ENCODE data around the gene HOXD8. TPM values are rescaled to one million over a fixed set of nuclear protein-coding genes. Genes with fewer than 3 reads are reported as not detected.
A peak's percentile ranks its signal among the peaks of the same experiment; 100 is the strongest.

The HOXD8 gene
- total RNA-seq, 1 donor: 3.3 TPM

DNA sequence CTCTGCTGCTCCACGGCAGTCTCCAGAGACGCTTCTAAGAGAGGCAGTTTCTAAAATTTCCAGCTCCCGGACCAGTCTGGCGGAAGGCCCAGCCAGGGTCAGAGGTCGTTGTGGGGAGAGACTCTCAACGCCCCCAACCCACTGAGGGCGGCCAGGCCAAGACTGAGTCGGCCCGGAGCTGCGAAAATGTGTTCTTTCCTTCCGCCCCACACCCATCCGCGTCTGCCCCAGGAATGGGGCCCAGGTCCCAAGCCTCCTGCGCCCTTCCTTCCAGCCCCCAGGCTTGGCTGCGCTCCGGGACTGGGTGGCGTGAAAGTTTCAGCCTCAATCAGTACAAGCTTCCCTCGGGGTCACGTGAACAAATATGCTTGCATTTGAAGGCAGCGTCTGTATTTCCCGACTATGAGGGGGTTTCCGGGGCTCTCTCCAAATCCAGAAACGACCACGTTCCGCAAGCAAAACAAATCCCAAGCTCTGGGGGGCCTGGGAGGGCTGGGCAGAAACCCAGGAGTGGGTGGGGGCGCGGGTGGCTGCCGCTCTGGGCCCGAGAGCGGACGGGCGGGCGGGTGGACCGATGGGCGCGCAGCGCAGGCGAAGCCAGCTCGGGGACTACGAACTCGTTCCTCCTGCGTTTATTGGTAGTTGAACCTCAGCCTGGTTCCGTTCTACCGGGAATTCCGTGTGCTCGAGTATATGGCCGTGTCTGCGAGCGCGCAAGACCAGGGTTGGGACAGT lies 30.9 kb downstream of the HOXD8 start:
- Histone ChIP-seq H3K27ac (ENCODE audit: low read depth, low read length) (no peak overlapping the region), H4K20me1 (ENCODE audit: insufficient read depth, low read length) (no peaks in the 10 kb centered on the region), H3K27me3 (ENCODE audit: insufficient read depth, low read length) (peaks cover 64% of the 10 kb centered on the region), H3K9me3 (ENCODE audit: low read depth, low read length) (no peaks in the 10 kb centered on the region), H3K4me3 (ENCODE audit: insufficient read depth, low read length) (peak overlapping the region; percentile 63), H3K36me3 (ENCODE audit: insufficient read depth, low read length) (no peaks in the 10 kb centered on the region), H2AFZ (ENCODE audit: low read length) (peak overlapping the region; percentile 56), H3K4me2 (ENCODE audit: insufficient read depth, low read length) (peak overlapping the region; percentile 86), H3K4me1 (ENCODE audit: insufficient read depth, low read length) (peaks cover 15% of the 10 kb centered on the region), H3K79me2 (ENCODE audit: insufficient read depth, low read length) (no peaks in the 10 kb centered on the region)
- peak; percentile 88 for DNase-seq (ENCODE audit: insufficient read length, low spot score, missing footprints)
- TF ChIP-seq, protein P1, sequence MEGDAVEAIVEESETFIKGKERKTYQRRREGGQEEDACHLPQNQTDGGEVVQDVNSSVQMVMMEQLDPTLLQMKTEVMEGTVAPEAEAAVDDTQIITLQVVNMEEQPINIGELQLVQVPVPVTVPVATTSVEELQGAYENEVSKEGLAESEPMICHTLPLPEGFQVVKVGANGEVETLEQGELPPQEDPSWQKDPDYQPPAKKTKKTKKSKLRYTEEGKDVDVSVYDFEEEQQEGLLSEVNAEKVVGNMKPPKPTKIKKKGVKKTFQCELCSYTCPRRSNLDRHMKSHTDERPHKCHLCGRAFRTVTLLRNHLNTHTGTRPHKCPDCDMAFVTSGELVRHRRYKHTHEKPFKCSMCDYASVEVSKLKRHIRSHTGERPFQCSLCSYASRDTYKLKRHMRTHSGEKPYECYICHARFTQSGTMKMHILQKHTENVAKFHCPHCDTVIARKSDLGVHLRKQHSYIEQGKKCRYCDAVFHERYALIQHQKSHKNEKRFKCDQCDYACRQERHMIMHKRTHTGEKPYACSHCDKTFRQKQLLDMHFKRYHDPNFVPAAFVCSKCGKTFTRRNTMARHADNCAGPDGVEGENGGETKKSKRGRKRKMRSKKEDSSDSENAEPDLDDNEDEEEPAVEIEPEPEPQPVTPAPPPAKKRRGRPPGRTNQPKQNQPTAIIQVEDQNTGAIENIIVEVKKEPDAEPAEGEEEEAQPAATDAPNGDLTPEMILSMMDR (IDR thresholded peaks at IDR 0.05; ENCODE audit: extremely low read depth, low read depth, low read length): no peak

GRCh38 chr2:176160986-176161824 lies 31.7 kb downstream of the HOXD8 start:
- Histone ChIP-seq H2AFZ (ENCODE audit: low read length) (no peak overlapping the region), H3K4me3 (ENCODE audit: insufficient read depth, low read length) (peak overlapping the region; percentile 63), H3K4me1 (ENCODE audit: insufficient read depth, low read length) (peaks cover 15% of the 10 kb centered on the region), H3K27ac (ENCODE audit: low read depth, low read length) (no peak overlapping the region), H4K20me1 (ENCODE audit: insufficient read depth, low read length) (no peaks in the 10 kb centered on the region), H3K79me2 (ENCODE audit: insufficient read depth, low read length) (no peaks in the 10 kb centered on the region), H3K27me3 (ENCODE audit: insufficient read depth, low read length) (peaks cover 72% of the 10 kb centered on the region), H3K4me2 (ENCODE audit: insufficient read depth, low read length) (peak overlapping the region; percentile 86), H3K36me3 (ENCODE audit: insufficient read depth, low read length) (no peaks in the 10 kb centered on the region), H3K9me3 (ENCODE audit: low read depth, low read length) (no peaks in the 10 kb centered on the region)
- TF ChIP-seq, protein P1 (IDR thresholded peaks at IDR 0.05; ENCODE audit: extremely low read depth, low read depth, low read length): no peak
- DNase-seq (ENCODE audit: insufficient read length, low spot score, missing footprints): peak; percentile 87

DNA sequence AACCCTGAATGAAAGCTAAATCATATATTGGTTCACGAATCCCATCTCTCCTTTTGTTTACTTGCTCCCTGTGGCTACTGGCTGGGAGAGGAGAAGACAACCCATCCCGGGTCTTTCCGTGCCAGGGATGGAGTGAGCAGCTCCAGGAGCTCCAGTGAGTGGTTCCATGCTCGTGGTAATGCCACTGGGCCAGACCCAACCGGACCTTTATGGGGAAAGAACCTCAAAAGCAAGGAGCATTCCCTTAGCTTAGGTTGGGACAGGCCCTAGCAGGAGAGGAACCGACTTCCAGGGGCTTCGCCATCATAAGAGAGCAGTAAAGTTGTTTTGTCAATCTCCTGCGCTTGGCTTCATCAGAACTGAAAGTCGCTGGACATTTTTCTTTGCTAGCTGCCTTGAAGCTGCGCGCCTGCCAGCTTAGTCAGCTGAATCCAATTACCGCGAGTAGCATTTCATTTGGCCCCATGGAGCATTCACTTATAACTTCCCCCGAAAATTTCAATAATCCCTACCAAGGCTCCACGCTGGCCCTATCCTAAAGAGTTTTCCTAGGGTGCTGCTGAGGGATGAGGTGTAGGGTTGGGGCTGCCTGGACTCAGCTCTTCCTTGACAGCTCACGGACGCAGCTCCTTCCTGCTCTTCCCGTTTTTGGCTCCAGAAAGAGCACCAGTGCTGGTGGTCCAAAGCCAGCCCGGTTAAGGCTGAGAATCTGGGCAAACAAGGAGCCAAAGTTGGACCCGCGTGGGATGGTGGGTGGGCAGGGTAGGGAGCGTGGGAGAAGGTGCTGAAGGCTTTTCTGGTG lies 32.5 kb downstream of the HOXD8 start:
- Histone ChIP-seq H3K9me3 (ENCODE audit: low read depth, low read length) (no peaks in the 10 kb centered on the region), H4K20me1 (ENCODE audit: insufficient read depth, low read length) (no peaks in the 10 kb centered on the region), H3K4me2 (ENCODE audit: insufficient read depth, low read length) (peak overlapping the region; percentile 78), H3K27ac (ENCODE audit: low read depth, low read length) (no peak overlapping the region), H3K79me2 (ENCODE audit: insufficient read depth, low read length) (no peaks in the 10 kb centered on the region), H3K36me3 (ENCODE audit: insufficient read depth, low read length) (no peaks in the 10 kb centered on the region), H3K27me3 (ENCODE audit: insufficient read depth, low read length) (peaks cover 80% of the 10 kb centered on the region), H2AFZ (ENCODE audit: low read length) (no peak overlapping the region), H3K4me3 (ENCODE audit: insufficient read depth, low read length) (peak overlapping the region; percentile 54), H3K4me1 (ENCODE audit: insufficient read depth, low read length) (peaks cover 15% of the 10 kb centered on the region)
- TF ChIP-seq, protein P1 (IDR thresholded peaks at IDR 0.05; ENCODE audit: extremely low read depth, low read depth, low read length): no peak
- DNase-seq (ENCODE audit: insufficient read length, low spot score, missing footprints): peak; percentile 97
